HG03342 (cell line): ENCODE data around the gene SLC19A3.
"Not testable (repeated sequence)": the region's sequence is repeated elsewhere in the genome, so short reads cannot be mapped to it uniquely, and the experiment has no call there.

Experiments used
- ATAC-seq: cut with Tn5 transposase; IDR thresholded peaks from one replicate; pipeline ENCODE4 v1.9.1; 2021; ENCODE audit warnings: mild to moderate bottlenecking, moderate library complexity; ENCODE audit not compliant: unreplicated experiment

SLC19A3 gene

DNA sequence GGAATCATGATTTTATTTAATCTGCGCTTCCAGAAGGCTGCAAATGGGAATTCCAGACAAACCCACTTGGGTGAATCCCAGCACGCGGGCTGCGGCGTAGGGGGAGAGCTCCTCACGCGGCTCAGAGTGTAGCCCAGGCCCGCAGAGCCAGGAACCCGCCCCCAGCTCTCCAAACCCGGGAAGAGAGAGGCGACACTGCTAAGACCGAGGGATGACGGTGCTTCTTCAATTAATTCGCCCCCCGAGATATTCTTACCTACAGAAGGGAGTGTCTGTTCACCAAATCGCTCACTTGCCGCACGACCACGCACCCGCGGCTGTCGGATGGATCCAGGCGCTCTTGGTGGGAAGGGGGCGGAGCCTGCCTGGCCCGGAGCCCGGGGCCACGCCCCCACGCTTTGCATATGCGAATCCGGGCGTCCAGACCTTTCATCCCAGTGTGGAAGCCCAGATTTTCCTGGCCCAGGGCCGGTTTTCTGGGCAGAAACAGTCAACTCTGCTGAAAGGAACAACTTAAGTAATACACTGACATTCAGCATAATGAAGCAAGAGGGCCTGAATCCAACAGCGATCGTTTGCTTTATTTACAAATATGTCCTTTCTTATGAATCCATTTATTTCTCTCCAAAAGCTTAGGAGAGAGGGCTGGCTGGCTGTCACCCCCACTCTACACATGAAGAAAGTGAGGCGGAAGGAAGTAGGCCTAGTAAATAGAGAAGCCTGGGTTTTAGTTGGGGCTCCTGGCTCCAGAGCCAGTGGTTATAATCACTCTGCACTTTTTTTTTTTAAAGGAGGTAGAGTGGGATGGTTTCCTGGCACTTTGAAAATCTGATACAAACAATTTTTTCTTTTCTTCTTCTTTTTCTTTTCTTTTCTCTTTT, at the start of gene SLC19A3:
TSS of gene SLC19A3 (minus strand) at position 342 of the 881 bp plus-strand sequence. CDS start 15,710 bp downstream, outside the sequence.
- ATAC-seq, result no peak

DNA sequence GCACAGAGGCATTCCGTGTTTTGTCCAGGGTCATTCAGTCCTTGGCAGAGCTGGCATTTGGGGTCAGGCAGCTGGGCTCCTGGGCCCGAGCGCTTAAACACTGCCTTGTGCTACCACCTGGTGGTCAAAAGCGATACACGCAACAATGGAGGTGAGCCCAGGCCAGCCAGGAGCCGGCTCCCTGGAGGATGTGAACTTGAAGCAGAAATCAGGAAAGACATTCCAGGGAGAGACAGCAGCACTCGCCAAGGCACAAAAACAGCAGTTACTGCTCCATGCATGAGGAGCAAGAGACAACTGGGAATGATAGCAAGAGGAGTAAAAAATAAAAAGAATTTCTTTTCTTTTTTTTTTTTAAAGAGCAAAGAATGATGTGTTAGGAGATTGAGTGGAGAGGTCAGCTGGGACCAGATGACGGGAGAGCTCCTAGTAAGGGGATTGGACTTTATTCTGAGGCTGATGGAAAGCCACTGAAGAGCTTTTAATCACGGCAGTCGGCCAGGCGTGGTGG, 48.6 kb upstream of the SLC19A3 start:
- peak; percentile 98 for ATAC-seq

- ATAC-seq, result no peak
Measured at GRCh38 chr2:227765788-227766372, 48.1 kb upstream of the SLC19A3 start.

GRCh38 chr2:227761740-227762476, 44.1 kb upstream of the SLC19A3 start:
- no peak for ATAC-seq

DNA sequence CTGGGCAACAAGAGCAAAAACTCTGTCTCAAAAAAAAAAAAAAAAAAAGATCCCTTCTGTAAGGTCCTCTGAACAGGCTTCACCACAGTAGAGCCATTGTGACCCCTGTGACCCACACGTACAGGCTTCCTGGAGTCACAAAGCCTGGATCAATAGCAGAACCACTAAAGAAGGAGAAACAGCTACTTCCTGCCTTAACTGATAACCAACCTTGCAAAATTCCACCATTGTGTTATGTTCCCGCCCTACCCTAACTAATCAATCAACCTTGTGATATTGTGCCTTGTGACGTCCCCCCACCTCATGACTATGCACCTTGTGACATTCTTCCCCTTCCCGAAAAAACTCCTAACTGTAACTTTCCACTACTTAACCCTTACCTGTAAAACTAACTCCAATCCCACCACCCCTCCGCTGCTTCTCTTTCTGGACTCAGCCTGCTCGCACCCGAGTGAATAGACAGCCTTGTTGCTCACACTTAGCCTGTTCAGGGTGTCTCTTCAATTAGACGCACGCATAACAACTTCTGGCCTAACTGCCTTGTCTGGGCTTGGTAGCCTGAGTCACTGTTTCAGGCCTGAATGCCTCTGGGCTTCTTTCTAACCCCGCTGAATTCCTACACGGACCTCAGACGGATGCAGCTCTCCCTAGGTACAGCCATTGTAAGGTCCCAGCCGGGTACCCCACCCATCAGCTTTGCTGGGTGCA, 41.7 kb upstream of the SLC19A3 start:
- no peak for ATAC-seq

- not testable (repeated sequence) for ATAC-seq
Measured at GRCh38 chr2:227756261-227756660, 38.4 kb upstream of the SLC19A3 start.

- no peak for ATAC-seq
Measured at GRCh38 chr2:227748079-227748478, 30.3 kb upstream of the SLC19A3 start.

- no peak for ATAC-seq
Measured at GRCh38 chr2:227745594-227745993, 27.8 kb upstream of the SLC19A3 start, which contains the start of gene SCYGR8. TSS of gene SCYGR8 (plus strand) at chr2:227745894. CDS start at chr2:227745894, 0 bp downstream.

GRCh38 chr2:227740705-227741104, 22.9 kb upstream of the SLC19A3 start:
- ATAC-seq, result not testable (repeated sequence)

DNA sequence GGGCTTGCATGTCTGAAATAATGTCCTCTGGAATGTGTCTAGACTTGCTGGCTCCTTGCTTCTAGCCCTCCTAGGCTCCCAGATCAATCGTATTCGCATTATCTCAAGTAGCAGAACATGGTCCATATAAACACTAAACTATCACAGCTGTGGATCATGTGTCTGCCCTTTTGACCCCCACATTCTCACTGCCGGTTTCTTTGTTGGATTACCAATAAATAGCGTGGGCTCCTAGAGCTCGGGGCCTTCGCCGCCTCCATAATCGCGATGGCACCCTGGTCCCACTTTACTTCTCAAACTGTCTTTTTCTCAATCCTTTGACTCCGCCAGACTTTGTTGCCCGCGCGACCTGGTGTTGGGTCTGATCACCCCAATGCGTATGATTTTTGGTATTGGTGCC, 21.5 kb upstream of the SLC19A3 start:
- no peak for ATAC-seq

GRCh38 chr2:227728035-227728434, 10.2 kb upstream of the SLC19A3 start, which contains the start of gene SCYGR7:
TSS of gene SCYGR7 (plus strand) at chr2:227728335. CDS start at chr2:227728335, 0 bp downstream.
- ATAC-seq, result no peak

DNA sequence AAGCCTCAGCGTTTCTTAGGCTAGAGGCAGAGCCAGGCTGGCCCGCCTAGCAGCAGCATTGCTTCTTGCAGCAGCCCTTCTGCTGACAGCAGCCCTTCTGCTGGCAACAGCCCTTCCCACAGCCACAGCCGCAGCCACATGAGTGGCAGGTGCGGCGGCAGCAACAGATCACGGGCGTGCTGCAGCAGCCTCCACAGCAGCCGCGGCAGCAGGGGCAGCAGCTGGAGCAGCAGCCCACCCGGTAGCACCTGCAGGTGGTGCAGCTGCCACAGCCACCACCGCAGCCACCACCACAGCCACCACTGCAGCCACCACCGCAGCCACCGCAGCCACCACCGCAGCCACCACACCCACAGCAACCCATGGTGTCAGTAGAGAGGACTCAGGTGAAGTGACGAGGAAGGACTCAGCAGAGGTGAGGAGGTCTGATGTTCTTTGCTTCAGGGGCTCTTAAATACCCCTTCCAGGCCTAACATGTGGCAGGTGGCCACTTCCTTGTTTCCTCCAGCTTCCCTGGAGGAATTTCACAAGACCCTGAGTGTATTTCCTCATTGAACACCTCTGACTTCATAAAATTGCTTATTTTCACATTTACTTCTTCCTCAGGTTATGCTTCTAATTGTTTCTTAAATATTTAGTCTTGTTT, 6.7 kb upstream of the SLC19A3 start, which contains the start of gene SCYGR6:
TSS of gene SCYGR6 (minus strand) at position 364 of the 646 bp plus-strand sequence. CDS start at position 364, 0 bp downstream.
- ATAC-seq, result no peak

- ATAC-seq, result not testable (repeated sequence)
Measured at GRCh38 chr2:227722821-227723220, 5.0 kb upstream of the SLC19A3 start.

DNA sequence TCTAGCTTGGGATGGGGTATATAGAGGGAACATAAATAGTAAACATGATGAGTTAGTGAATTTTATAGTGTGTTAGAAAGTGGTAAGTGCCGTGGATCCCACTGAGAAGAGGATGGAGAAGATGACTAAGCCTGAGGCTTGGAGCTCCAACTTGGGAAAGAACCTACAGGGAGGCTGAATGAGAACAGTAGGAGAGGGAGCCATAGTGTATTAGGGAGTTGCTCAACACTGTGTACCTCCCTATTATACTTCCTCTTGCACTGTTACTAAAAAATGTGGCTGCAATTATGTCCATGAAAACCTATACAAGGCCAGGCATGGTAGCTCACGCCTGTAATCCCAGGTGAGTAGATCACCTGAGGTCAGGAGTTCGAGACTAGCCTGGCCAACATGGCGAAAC, 2.9 kb upstream of the SLC19A3 start:
- ATAC-seq, result no peak

DNA sequence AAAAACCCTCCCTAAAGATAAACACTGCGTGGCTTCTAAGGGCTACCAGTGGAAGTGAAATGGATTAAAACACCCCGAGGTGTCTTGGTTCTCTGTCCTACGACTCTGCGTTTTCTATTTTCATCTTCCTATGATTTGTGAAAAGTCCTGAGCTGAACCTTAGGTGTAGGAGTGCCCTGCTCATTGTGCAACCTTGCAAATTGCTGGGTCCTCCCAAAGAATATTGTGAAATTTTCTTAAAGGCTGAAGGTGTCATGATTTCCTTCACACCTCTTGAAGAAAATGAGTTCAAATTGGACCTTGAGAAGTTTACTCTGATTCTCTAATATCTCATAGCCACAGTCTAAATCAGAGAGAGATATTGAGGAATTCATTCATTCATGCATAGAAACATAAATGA, 1.8 kb upstream of the SLC19A3 start:
- ATAC-seq, result no peak

GRCh38 chr2:227716501-227716900, 1.3 kb downstream of the SLC19A3 start:
- ATAC-seq, result no peak

DNA sequence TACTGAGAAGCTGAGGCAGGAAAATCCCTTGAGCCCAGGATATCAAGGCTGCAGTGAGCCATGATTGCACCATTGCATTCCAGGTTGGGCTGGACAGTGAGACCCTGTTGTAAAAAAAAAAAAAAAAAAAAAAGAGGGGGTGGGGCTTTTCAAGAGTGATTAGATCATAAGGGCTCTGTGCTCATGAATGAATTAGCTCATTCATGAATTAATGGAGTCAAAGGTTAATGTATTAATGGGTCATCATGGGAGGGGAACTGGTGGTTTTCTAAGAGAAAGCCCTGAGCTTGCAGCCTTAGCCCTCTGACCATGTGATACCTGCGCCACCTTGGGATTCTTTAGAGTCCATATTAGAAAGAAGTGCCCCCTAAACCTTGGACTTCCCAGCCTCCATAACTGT, 4.5 kb downstream of the SLC19A3 start:
- ATAC-seq, result no peak

GRCh38 chr2:227710986-227711385, 6.8 kb downstream of the SLC19A3 start:
- no peak for ATAC-seq

DNA sequence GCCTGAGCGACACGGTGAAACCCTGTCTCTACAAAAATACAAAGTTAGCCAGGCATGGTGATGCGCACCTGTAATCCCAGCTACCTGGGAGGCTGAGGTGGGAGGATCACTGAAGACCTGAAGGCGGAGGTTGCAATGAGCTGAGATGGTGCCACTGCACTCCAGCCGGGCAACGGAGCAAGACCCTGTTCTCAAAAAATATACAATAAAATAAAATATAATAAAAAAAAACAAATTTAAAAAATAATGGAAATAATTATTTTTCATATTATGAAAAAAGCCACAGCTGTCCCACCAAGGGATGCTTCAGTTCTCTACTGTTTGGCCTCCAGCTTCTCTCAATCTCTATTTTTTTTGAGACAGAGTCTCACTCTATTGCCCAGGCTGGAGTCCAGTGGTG, 10.4 kb downstream of the SLC19A3 start:
- ATAC-seq, result no peak

DNA sequence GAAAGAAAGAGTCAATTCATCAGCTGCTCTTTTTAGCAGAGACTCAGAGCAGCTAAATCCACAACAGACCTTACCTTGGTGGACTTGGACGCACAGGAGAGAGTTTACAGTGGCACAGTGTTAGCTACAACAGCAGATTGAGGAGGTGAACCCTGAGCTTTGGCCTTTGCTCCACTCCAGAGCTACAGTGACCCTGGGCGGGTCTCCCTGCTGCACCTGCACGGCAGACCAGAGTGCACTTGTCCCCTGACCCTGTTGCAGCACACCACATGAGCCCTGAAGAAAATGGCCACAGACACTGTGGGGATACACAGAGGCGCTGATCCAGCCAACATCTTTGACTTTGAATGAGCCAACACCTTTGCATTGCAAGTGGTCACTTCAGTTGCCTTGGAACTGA, 11.0 kb downstream of the SLC19A3 start:
- no peak for ATAC-seq
